Measurements from ENCODE around the gene ADAMTS14.
"Not testable (repeated sequence)": the region's sequence is repeated elsewhere in the genome, so short reads cannot be mapped to it uniquely, and the experiment has no call there.

Gene ADAMTS14

GRCh38 chr10:70656489-70656888 lies 15.8 kb upstream of the ADAMTS14 start:
- peak; percentile 76 for DNase-seq

DNA sequence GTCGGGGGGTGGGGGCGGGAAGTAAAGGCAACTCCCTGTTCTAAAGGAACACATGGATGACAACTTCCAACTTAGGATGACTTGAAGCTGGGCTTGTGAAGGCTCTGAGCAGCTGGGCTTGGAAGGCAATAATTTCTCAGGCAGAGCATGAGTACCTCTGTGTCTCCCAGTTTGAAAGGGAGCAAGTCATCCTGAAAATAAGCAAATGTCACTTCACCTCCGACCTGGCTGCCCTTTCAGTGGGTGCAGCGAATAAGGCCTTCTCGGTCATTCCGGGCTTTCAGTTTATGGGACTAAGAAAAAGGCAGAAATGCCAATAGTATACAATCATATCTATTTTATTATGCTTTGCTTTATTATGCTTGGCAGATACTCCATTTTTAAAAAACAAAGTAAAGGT lies 15.3 kb upstream of the ADAMTS14 start:
- DNase-seq: no peak

GRCh38 chr10:70658582-70659136 lies 13.6 kb upstream of the ADAMTS14 start:
- no peak for DNase-seq

DNA sequence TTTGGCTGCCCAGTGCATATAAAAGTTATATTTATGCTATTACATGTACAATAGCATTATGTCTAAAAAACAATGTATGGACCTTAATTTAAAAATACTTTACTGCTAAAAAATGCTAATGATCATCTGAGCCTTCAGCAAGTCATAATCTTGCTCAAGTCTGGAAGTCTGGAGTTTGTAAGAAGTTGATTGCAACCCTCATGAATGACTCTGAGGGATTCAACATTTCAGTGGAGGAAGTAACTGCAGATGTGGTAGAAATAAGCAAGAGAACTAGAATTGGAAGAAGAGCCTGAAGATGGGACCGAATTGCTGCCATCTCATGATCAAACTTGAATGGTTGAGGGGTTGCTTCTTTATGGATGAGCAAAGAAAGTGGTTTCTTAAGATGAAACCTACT lies 13.0 kb upstream of the ADAMTS14 start:
- no peak for DNase-seq

DNA sequence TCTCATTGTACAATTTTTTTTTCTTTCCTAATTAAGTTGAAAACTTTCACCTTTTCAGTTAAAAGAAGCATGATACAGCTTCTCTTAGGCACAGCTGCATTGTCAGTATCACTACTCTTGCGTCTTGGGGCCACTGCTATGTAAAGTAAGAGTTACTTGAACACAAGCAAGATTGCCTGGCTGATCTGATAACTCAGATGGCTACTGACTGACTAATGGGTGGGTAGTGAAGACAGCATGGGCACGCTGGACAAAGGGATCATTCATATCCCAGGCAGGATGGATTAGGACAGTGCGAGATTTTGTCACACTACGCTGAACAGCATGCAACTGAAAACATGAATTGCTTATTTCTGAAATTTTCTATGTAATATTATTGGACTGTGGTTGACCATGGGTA lies 11.6 kb upstream of the ADAMTS14 start:
- no peak for DNase-seq

DNA sequence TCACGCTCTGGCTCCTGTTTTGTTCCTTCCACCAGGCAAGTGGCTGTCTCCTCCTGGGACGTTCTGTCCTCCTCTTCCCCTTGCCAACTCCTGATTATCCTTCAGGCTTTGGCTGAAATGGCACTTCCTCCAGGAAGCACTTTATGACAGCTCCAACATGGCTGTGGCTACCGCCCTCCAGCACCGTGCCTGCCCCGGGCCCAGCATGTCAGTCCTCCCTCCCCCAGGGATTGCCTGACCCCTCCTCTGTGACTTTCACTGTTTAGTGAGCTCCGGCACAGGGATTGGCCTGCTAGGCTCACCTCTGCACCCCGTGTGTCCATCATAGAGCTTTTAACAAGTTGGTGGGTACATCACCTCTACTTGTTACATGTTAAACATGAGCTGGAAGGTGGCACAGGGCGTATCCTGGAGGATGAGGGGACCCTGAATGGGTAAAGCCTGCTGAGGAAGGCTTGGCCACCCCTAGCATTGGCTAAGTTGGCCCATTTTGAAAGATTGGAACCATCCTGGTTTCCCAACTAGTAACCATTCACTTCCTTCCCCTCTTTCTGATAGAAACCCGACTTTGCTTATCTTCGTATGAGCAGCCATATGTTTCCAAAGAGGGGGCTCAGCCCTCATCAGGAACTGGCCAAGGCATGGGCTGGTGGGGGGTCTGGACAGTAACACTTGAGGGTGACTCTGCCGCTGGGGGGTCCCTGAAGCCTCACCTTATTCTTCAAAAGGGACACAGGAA lies 10.5 kb upstream of the ADAMTS14 start:
- DNase-seq: no peak

DNA sequence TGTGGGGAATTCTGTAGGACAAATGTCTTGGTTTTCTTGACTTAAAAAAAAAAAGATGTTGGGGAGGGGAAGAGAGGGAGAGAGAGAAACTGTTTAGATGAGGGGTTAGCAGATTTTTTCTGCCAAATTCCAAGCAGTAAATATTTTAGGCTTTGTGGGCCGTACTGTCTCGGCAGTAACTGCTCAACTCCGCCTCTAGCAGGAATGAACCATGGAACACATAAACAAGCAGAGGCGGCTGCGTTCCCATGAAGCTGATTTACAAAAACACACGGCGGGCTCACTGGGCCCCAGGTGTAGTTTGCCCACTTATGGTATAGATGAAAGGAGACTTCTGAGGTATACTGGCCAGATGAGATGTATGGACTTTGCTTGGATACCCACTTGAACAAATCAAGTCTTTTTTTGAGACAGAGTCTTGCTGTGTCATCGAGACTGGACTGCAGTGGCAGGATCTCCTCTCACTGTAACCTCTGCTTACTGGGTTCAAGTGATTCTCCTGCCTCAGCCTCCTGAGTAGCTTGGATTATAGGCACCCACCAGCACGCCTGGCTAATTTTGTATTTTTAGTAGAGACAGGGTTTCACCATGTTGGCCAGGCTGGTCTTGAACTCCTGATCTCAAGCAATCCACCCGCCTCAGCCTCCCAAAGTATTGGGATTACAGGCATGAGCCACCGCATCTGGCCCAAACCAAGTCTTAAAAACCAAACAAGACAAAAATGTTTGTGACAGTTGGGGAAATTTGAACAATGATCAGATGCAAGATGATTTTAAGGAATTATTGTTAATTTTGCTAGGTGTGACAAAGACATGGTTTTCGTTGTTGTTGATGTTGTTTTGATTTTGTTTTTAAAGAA lies 9.7 kb upstream of the ADAMTS14 start:
- DNase-seq: no peak

GRCh38 chr10:70663458-70664409 lies 8.6 kb upstream of the ADAMTS14 start:
- not testable (repeated sequence) for DNase-seq

DNA sequence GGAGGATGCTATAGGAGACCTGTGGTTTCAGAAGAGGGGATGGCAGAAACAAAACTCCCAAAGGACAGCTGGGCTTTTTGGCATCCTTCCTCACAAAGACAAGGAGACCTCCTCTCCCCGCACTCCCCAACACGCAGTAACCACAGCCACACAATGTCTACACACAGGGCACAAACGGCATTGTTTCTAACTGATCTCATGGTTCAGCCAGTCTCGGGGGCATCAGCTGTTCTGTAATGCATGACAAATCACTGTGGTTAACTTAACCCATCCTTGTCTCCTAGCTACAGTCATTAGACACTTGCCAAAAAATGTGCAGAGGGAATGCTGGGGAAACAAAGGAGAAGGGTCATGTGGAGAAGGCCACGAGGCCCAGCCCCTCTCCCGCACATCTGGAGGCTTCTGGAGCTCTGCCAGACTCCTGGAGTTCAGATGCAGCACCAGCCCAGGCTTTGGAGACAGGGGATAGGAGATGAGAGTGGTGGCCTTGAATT lies 7.6 kb upstream of the ADAMTS14 start:
- DNase-seq: peak; percentile 78

DNA sequence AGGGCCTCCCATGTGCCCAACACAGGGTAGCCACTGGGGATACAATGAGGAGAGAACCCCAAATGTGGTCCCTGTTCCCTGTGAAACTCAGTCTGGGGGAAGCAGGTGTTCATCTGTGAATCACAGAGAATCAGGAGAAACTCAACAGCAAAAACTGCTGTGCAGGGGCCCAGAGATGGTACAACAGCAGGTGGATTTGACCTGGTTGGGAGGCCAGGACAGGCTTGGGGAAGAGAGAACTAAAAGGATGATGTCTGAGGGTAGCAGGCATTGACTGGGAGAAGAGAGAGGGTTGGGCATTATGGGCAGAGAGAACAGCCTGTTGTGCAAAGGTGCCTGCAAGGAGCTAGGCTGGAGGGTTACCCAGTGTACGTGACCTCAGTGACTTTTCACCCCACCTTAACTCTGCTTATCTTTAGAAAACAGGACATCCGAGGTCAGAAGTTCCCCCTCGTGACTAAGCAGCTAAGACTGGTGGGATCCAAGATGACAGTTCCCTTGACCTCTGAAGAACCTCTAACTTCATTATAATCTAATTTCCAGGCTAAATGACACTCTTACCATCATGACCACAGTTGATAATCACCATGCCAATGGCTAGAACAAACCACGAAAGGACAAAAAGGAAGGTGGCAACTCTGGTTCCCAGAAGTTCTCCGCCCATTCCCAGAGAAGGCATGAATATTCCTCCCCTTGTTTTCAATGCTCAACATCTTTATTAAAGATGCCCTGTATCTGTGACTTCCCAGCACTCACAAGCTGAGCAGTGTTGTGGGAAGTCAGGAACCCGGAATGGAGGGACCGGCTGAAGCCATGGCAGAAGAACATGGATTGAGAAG lies 5.1 kb upstream of the ADAMTS14 start:
- no peak for DNase-seq

DNA sequence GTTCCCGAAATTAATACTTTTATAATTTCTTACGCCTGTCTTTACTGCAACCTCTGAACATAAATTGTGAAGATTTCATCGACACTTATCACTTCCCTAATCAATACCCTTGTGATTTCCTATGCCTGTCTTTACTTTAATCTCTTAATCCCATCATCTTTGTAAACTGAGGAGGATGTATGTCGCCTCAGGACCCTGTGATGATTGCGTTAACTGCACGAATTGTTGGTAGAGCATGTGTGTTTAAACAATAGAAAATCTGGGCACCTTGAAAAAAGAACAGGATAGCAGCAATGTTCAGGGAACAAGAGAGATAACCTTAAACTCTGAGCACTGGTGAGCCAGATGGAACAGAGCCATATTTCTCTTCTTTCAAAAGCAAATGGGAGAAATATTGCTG lies 4.5 kb upstream of the ADAMTS14 start:
- not testable (repeated sequence) for DNase-seq

GRCh38 chr10:70668454-70668970 lies 3.8 kb upstream of the ADAMTS14 start:
- DNase-seq: peak; percentile 28

DNA sequence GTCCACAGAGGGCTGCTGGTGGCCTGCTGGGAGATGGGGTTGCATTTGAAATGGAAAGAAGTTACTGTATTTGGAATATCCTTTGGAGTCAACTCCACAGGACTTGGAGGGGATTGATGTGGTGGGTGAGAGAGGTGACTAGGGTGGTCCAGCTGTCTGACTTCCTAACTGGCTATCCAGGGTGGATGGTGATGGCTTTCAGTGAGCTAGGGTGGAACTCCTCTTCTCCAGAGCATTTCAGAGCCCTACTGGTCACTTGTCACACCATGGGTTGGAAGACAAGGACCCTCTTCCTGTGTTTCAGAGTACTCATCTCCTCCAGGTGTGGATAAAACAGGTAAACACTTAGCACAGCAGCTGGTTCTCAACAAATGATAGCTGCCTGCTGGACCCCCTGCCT lies 3.3 kb upstream of the ADAMTS14 start:
- DNase-seq: no peak

DNA sequence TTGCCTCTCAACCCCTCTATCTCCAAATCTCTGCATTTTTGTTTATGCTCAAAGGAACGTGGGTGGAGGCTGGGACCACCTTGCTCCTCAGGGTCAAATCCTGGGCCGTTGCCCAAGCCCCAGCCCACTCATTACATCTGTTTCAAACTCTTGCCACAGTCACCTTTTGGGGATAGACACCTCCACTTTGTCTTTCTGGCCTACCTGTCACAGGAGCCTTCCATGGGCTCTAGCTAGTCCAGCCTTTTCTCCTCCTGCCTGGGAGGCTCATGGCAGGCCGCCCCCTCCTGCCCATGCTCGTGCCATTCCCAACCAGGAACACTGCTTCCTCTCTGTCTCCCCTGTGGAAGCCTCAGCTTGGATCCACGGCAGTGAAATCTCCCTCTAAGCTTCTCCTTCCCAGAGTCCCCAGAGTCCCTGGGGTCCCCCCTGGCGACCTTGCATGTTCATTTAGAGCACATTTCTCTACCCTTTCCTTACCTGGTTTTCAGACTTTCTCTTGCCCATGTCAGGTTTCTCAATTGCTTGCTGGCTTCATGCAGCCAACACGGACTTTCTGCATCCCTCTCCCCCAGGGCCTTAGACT lies 2.5 kb upstream of the ADAMTS14 start:
- no peak for DNase-seq

DNA sequence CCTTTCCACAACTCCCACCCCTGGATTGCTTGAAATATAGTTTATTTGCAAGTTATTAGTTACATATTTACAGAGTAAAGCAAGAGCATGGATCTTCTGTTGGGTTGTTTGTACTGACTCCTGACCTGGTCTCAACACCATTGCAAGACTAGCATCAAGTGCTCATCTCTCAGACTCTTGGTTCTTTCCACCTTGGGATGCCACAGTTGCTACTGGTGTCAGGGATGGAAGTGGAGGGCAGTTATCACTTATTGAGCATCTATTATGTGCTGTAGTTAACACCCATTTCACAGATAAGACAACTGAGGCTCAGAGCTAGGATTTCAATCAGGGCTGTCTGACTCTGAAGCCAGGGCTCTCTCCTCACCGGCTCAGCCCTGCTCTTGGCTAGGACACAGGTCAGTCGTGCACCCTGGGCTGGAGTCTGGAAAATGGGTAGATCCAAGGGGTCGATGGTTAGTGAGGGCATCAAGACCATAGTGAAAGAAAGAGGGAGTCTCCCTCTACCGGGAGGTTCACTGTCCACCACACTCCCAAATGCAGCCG lies 614 bp upstream of the ADAMTS14 start:
- no peak for DNase-seq

- peak; percentile 51 for DNase-seq
Observed at GRCh38 chr10:70673043-70673928, 980 bp downstream of the ADAMTS14 start.

DNA sequence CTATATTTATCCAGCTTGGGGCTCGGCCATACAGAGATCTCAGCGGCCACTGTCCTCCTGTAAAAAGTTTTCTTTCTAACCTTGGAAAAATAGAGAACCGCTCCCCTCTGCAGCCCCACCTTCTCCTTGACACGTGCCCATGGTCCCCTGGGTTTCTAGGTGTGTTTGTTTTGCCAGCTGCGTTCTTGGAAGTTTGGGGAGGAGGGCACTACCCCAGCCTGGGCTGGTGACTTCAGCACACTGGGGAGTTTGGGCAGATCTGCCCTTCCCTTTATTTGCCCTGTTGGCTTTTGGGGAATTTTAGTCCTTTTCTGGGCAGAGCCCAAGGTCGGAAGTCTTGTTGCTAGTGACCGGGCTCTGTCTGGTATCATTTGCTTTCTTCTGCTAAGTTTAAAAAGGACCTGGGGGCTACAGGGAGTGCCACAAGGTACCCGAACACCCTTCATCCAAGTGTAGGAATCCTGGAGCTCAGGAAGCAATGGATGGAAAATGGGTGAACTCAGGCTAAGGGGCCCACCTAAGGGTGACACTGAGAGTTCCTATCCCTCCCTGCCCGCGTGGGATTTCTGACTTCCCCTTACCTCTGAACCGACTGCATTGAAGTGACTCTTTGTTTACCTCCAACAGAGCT lies 1.7 kb downstream of the ADAMTS14 start:
- DNase-seq: no peak

DNA sequence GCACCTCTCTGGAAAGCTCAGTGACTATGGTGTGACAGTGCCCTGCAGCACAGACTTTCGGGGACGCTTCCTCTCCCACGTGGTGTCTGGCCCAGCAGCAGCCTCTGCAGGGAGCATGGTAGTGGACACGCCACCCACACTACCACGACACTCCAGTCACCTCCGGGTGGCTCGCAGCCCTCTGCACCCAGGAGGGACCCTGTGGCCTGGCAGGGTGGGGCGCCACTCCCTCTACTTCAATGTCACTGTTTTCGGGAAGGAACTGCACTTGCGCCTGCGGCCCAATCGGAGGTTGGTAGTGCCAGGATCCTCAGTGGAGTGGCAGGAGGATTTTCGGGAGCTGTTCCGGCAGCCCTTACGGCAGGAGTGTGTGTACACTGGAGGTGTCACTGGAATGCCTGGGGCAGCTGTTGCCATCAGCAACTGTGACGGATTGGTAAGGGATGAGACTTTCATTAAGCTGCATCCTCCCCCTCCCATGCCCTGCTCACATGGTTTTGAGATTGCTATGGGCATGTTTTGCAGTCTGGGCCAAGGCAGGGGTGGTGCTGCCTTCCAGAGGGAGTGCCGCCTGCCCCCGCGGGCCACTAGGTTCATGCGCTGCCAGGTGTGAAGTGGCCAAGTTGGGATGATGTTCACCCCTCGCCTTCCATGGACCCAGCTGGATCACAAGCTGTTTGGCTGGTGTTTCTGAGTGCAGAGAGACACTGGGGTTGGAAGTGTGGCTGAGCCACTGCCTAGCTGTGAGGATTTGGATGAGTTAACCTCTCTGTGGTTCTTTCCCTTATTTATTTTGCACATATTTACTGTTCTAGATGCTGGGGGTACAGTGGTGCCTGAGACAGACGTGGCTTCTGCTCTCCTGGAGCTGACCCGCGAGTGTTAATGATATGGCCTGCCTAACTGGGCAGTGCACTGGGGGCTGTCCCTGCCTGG lies 2.5 kb downstream of the ADAMTS14 start:
- DNase-seq: no peak
